ENCODE measurements around the gene RAI1.

Gene RAI1

DNA sequence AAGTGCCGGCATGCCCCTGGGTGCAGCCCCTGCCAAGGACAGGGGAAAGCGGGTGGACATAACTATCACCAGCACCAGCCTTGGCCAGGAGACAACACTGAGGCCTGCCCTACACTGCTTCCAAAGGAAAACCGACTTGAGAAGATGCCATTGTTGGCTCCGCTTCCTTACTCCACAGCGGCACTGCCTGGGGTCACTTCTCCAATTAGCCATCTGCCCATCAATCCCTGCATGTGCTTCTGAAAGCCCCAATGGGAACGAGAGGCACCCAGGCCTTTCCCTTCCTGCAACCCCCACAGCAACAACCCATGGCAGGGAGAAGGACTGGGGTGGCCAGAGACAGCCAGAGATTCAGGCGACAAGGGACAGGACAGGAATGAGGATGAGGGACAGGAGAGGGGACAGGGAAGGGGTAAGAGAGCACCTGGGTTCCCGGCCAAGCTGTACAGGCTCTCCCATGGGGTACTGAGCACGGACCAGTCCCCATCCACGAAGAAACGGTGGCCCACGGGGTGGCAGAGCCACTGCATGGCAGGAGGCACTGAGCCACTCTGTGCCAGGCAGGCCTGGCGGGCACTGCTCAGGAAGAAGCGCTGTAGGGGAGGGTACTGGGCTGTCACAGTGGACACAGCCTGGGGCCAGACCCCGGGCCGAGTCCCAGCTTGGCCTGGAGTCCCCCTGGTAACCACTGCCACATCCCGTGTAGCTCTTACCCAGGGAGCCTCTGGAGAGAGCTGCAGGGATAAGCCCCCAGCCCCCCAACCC lies 134.4 kb downstream of the RAI1 start:
- no peak for DNase-seq (ENCODE audit: low read depth)

DNA sequence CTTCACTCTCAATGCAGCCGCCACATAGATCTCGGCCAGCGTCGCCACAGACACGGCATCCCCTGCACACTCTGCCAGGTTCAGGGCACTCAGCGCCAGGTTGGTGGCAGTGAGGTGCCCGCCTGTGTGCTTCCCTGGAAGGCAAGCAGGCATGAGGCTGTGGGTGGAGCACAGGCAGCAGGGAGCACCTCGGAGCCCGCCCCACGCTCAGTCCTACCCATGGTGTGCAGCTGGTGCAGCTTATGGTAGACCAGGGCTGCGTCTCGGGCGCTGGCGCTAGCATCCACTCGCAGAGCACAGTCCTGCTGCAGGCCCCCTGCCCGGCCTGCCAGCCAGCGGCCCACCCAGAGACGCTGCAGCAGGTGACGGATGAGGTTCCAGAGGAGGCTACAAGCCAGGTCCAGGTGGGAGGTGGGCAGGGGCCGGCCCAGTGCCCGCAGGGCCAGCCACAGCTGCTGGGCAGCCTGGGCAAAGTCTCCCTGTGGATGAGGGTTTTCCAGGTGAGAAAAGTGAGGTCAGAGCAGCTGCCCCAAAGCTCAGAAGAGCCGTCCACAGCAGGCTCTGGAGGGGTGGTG lies 135.1 kb downstream of the RAI1 start:
- no peak for DNase-seq (ENCODE audit: low read depth)

- DNase-seq (ENCODE audit: low read depth), result no peak
These were observed 135.7 kb downstream of the RAI1 start for GRCh38 chr17:17816831-17817551.

DNA sequence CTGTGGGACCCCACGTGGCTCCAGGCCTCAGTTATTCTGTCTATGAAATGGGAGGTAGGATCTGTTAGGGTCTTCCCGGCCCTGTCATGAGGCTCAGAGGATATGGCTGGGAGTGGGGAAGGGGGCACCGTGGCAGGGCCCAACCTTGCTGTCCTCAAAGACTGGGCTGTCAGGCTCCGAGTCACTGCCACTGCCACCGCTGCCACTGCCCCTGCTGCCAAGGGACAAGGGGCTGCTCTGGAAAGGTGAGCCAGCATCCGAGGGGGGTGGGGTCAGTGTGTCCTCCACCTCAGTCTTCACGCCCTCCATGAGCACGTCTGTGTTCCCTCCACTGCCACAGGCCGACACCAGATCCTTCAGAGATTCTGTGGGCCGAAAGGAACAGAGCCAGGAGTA lies 136.3 kb downstream of the RAI1 start:
- no peak for DNase-seq (ENCODE audit: low read depth)

- DNase-seq (ENCODE audit: low read depth), result no peak
These were observed 136.8 kb downstream of the RAI1 start for GRCh38 chr17:17818088-17818526.

- no peak for DNase-seq (ENCODE audit: low read depth)
These were observed 137.9 kb downstream of the RAI1 start for GRCh38 chr17:17819111-17819510.

DNA sequence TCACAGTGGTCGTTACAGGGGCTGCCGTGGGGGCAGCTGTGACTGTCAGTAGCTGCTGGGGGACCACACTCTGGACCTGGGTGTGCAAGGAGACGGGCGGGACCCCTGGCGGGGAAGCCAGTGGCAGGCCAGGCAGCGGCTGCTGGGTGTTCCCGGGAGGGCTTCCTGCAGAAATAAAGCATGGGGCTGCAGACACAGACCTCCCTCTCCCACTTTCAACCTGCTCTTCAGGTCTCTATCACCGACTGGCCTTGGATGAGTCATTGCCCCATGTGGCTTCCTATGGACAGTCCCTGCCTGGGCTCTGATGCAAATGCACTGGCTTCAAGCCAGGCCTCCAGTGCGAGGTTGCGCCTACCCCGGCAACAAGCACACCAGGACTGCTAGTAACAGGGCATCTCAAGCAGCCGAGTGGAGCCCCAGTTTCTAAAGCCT lies 138.3 kb downstream of the RAI1 start:
- DNase-seq (ENCODE audit: low read depth), result no peak

GRCh38 chr17:17820046-17820445 lies 138.8 kb downstream of the RAI1 start:
- no peak for DNase-seq (ENCODE audit: low read depth)

- no peak for DNase-seq (ENCODE audit: low read depth)
These were observed 139.4 kb downstream of the RAI1 start for GRCh38 chr17:17820463-17821158.

DNA sequence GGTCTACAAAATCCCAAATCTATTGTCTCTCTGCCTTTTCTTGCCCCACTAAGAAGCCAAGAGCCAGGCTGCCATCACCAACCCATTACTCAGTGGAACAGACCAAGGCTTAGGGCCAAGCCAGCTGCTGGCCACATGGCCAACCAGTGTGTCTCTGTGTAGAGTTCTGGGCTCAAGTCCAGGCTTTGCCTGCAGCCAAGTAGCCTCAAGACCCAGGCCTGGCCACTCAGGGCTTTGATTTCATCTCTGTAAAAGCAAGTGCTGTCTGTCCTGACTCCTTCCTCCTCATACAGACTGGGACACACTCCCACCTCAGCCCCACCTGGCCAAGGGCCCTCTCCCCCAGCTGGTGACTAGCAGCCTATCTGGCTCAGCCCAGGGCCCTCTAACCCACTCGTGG lies 140.9 kb downstream of the RAI1 start:
- peak; percentile 83 for DNase-seq (ENCODE audit: low read depth)

DNA sequence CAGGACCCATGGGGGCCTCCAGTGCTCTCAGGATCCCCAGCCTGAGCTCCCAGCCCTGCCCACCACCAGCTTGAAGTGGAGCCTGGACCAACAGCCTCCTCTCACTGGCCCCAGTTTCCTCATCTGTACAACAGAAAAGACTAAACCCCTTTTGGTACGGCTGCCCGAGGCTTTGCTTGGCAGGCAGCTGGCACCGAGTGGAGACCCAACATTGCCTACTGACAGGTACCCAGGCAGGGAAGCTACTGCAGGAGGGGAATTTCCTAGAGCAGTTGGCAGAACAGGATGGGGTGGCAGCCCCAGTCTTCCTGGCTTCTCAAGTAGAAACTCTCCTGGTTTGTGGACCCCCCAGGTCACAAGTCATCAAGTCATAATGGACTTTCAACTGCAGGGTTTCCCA lies 141.4 kb downstream of the RAI1 start:
- DNase-seq (ENCODE audit: low read depth), result no peak

DNA sequence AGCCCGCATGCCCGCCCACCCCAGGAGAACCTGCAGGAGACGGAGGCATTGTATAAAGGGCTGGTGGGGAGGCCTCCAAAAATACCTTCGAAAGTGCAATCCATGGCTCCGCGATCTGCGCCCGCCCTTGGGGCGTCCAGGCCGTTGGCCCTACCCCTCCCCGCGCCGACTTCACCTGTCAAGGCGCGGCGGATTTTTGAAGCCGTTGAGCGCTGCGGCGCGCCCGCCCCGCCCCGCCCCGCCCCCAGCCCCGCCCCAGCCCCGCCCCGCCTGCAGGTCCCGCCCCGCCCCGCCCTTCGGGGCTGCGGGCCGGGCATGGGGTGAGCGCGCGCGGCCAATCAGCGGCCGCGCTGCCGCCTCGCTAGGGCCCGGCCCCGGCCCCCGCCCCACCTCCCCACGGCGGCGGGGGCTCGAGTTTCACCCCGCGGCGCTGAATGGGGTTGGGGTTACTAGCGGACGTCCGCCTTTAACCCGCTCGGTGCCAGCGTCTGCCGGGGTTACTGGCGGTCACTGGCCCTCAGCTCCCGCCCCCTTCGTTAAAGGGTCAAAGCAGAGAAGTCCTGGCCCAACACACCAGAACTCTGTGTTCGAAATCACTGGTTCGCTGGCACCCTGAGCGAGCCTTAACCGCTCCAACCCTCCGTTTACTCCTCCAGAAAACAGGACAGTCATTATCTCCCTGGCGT lies 142.3 kb downstream of the RAI1 start:
- DNase-seq (ENCODE audit: low read depth), result peak; percentile 68

- DNase-seq (ENCODE audit: low read depth), result no peak
These were observed 143.0 kb downstream of the RAI1 start for GRCh38 chr17:17824119-17824782.

GRCh38 chr17:17824783-17825614 lies 143.7 kb downstream of the RAI1 start:
- DNase-seq (ENCODE audit: low read depth), result no peak

- no peak for DNase-seq (ENCODE audit: low read depth)
These were observed 145.1 kb downstream of the RAI1 start for GRCh38 chr17:17826342-17826713.

- no peak for DNase-seq (ENCODE audit: low read depth)
These were observed 145.9 kb downstream of the RAI1 start for GRCh38 chr17:17826942-17827785.

DNA sequence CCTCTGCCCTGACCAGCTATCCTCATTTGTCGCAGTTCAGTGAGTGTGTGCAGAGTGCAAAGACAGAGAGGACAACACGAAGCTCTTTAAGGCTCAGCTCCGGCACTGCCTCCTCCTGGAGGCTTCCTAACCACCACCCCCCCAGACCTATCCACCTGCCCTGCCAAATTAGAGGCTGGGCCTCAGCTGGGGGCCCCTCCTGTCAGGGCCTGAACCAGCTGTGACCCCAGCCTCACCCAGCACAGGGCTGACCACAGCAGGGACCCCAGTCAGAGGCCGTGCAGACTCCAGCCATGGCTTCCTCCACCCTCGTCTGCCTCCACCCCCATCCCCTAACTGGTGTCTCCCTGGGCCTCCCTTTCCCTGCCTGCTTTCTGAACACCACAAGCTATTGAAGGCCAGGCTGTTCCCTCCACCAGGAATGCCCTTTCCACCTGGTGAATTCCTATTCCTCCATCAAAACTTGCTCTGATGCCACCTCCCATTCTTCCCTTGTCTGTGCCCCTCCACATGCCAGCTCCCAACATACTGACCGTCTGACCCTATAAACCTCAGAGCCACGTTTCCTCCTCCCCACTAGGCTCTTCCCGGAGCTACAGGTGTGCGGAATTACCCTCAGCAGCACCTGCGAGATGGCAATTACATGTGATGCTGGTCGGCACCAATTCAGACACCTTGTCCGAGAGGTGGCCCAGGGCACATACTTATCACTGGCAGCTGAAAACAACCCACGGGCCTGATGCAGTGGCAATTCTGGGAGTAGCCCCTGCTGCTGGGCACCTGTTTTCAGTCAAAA lies 146.8 kb downstream of the RAI1 start:
- DNase-seq (ENCODE audit: low read depth), result no peak

DNA sequence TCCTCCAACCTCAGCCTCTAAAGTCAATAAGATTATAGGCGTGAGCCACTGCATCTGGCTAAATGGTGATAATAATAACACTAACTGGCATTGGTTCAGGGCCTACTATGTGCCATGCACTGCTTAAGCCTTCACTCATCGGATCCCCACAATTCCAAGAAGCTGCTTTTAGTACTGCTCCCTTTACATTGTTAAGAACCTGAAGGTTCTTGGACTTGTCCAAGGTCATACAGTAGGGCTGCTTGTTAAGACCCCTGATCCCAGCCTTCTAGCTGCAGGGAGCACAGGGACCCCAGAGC lies 149.0 kb downstream of the RAI1 start:
- DNase-seq (ENCODE audit: low read depth), result no peak

DNA sequence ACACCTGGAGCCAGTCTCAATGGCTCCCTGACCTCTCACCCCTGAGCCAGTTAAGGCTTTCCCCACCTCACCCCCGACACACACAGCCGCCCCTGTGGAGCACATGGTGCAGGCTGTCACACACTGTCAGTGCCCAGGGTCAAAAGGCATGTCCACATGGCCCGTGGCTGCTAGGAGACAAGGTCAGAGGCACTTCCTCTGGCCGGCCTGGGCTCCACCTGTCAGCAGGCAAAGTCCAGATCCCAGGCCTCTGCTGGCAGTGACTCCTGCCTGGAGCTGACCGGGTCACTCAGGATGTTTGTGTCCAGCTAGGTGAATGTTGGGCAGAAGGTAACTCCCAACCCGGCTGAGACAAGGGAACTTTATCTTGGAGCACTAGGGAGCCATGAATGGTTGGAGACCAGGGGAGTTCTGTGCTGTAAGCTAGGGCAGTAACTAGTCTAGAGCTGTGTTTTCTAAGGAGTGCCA lies 149.5 kb downstream of the RAI1 start:
- DNase-seq (ENCODE audit: low read depth), result no peak

Measured in stromal cell of bone marrow (primary cell).